AG09309 (cell line): ENCODE data around the gene TMOD1.

Experiments used
- DNase-seq: peaks from one replicate; pipeline ENCODE4 v3.0.0-alpha.2; 2010; ENCODE audit warnings: low read depth
- H3K4me3 ChIP-seq: 2 replicates; pipeline ENCODE4 v1.5.1; 2011; ENCODE audit warnings: mild to moderate bottlenecking, low read depth, low read length, moderate library complexity; ENCODE audit not compliant: control insufficient read depth
- CTCF ChIP-seq: IDR thresholded peaks from 2 replicates; pipeline ENCODE4 v1.5.1; 2011; ENCODE audit warnings: mild to moderate bottlenecking, low read depth, low read length, inconsistent platforms; ENCODE audit not compliant: insufficient read depth, control insufficient read depth; ENCODE audit errors: missing control alignments

TMOD1 gene

GRCh38 chr9:97594381-97594921, 93.0 kb downstream of the TMOD1 start:
- H3K4me3 ChIP-seq: no peak overlapping the region
- no peak for DNase-seq
- TF ChIP-seq CTCF: no peak

GRCh38 chr9:97596906-97597305, 95.4 kb downstream of the TMOD1 start:
- no peak overlapping the region for H3K4me3 ChIP-seq
- no peak for DNase-seq

GRCh38 chr9:97598461-97599288, 97.2 kb downstream of the TMOD1 start:
- no peak overlapping the region for H3K4me3 ChIP-seq
- TF ChIP-seq CTCF: peak; percentile 90
- DNase-seq: peak; percentile 61

More at GRCh38 chr9:97596906-97597305, 95.4 kb downstream of the TMOD1 start:
- no peak for TF ChIP-seq CTCF

GRCh38 chr9:97599314-97599846, 97.9 kb downstream of the TMOD1 start:
- no peak for DNase-seq
- H3K4me3 ChIP-seq: no peak overlapping the region
- no peak for TF ChIP-seq CTCF

GRCh38 chr9:97600531-97601227, 99.2 kb downstream of the TMOD1 start:
- H3K4me3 ChIP-seq: no peak overlapping the region
- TF ChIP-seq CTCF: no peak
- DNase-seq: no peak

GRCh38 chr9:97601228-97601898, 99.9 kb downstream of the TMOD1 start:
- no peak for DNase-seq
- no peak for TF ChIP-seq CTCF
- no peak overlapping the region for H3K4me3 ChIP-seq
